Measurements from ENCODE around the gene PFN4.

Gene PFN4

DNA sequence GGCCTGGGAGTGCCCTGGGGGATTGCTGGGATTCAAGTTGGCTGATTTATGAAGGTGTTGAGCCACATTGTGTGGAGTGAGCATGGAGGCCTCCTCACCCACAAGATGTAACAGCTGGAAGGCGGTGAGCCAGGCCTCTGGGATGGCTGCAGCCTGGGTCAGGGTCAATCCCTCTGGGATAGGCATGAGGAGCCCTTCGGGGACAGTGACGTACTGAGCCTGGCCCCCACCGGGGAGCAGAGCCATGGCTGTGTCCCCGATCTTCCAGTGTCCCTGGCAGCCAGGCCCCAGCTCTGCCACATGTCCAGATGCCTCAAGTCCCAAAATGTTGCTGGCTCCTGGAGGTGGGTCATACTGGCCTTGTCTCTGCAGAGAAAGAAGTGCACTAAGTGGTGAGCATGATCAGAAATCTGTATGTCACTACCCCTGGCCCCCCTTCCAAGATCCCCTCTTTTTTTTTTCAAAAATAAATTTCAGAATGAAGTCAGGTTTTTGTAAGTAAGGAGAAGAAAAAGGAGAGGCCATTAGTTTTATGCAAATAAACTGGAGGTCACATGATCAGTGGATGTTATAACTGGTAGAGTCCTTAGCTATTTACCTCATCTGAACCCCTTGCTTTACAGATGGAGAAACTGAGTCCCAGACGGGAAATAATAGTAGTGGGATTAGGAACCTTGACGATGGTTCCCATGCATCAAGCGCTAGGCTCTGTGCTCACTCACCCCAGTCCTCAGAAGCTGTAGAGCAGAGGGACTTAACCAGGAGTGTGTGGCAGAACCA is 40.2 kb downstream of the PFN4 start:
- DNase-seq (ENCODE audit: low read depth) = no peak
- H3K4me3 ChIP-seq (ENCODE audit: control insufficient read depth, low read depth, low read length) = peak overlapping the region; percentile 94
- TF ChIP-seq, protein P1, sequence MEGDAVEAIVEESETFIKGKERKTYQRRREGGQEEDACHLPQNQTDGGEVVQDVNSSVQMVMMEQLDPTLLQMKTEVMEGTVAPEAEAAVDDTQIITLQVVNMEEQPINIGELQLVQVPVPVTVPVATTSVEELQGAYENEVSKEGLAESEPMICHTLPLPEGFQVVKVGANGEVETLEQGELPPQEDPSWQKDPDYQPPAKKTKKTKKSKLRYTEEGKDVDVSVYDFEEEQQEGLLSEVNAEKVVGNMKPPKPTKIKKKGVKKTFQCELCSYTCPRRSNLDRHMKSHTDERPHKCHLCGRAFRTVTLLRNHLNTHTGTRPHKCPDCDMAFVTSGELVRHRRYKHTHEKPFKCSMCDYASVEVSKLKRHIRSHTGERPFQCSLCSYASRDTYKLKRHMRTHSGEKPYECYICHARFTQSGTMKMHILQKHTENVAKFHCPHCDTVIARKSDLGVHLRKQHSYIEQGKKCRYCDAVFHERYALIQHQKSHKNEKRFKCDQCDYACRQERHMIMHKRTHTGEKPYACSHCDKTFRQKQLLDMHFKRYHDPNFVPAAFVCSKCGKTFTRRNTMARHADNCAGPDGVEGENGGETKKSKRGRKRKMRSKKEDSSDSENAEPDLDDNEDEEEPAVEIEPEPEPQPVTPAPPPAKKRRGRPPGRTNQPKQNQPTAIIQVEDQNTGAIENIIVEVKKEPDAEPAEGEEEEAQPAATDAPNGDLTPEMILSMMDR (IDR thresholded peaks at IDR 0.05; ENCODE audit: control insufficient read depth, insufficient read depth, low read depth, low read length, missing control alignments) = no peak

DNA sequence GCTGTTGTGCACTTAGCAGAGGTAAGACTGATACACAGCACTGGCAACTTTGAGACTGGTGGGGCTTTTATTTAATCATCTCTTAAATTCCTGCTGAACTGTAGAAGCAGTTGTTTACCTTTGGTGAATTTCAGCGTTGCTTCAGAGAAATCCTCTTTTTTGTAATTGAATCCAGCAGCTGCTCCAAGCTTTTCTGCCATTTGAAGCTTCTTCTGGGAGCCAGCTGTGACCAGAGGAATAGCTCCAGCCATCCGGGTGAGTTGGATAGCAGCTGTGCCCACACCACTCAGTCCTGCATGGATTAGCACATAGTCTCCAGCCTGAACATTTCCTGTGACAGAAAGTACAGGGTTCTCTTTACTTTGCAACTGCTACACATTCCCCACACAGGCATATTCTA is 42.4 kb downstream of the PFN4 start:
- TF ChIP-seq, protein P1 (IDR thresholded peaks at IDR 0.05; ENCODE audit: control insufficient read depth, insufficient read depth, low read depth, low read length, missing control alignments) = no peak
- no peak overlapping the region for H3K4me3 ChIP-seq (ENCODE audit: control insufficient read depth, low read depth, low read length)
- DNase-seq (ENCODE audit: low read depth) = no peak

DNA sequence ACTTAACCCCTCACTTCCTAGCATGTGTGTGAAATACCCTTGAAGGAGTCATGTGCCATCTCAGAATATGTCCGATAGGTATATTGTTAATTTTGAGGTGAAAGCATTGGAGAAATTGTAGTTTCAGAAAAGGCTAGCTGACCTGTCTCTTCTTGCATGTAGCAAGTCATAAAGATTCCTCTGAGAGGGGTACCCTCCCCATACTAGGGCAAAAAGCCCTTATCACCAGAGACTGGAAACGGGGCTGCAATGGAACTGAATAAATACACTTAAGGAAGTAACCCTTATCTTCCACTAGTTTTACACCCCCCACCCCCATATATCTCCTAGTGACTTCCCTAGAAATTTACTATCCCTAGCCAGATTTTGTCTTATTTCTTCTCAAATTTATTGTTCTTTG is 45.3 kb downstream of the PFN4 start:
- DNase-seq (ENCODE audit: low read depth) = no peak
- TF ChIP-seq, protein P1 (IDR thresholded peaks at IDR 0.05; ENCODE audit: control insufficient read depth, insufficient read depth, low read depth, low read length, missing control alignments) = no peak
- H3K4me3 ChIP-seq (ENCODE audit: control insufficient read depth, low read depth, low read length) = no peak overlapping the region

DNA sequence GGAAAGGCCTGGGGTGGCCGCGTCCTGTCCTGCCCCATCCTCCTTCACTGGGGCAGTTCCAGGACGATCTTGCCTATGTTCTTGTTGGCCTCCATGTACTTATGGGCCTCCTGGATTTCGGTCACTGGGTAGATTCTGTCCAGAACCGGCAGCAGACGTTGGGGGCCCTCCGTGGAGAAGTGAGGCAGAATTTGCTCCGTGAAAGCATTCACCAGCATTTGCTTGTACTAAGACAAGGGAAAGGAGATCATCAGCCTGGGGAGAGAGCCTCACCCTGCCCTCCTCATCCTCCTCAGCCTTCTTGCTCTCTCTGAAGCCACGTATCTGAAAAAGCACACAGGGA is 45.6 kb downstream of the PFN4 start:
- TF ChIP-seq, protein P1 (IDR thresholded peaks at IDR 0.05; ENCODE audit: control insufficient read depth, insufficient read depth, low read depth, low read length, missing control alignments) = no peak
- H3K4me3 ChIP-seq (ENCODE audit: control insufficient read depth, low read depth, low read length) = peak overlapping the region; percentile 65
- no peak for DNase-seq (ENCODE audit: low read depth)

DNA sequence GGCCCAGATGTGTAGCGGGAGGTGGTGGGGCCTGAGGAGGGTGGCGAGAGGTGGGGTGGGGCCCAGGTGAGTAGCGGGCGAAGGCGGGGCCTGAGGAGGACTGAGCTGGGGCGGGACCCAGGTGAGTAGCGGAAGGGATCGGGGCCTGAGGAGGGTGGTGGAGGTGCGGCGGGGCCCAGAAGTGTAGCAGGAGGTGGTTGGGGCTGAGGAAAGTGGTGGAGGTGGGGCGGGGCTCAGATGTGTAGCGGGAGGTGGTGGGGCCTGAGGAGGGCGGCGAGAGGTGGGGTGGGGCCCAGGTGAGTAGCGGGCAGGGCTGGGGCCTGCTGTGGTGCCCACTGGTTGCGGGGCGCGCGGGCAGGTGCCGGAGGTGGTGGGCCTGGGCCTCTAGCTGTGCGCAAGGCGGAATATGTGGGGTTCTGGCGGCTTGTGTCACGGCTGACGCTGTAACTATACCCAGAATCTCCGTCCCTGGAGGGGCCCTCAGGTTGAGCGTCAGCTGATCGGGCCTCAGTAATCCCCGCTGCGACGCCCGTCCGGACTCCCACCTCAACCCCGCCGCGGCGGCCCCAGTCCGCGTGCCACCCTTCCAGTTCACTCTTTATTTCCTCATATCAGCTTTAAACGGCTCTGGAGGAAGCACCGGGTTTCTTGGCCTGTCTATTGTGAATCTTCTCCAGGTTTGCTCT is 46.1 kb downstream of the PFN4 start:
- no peak for DNase-seq (ENCODE audit: low read depth)
- peak overlapping the region; percentile 65 for H3K4me3 ChIP-seq (ENCODE audit: control insufficient read depth, low read depth, low read length)

DNA sequence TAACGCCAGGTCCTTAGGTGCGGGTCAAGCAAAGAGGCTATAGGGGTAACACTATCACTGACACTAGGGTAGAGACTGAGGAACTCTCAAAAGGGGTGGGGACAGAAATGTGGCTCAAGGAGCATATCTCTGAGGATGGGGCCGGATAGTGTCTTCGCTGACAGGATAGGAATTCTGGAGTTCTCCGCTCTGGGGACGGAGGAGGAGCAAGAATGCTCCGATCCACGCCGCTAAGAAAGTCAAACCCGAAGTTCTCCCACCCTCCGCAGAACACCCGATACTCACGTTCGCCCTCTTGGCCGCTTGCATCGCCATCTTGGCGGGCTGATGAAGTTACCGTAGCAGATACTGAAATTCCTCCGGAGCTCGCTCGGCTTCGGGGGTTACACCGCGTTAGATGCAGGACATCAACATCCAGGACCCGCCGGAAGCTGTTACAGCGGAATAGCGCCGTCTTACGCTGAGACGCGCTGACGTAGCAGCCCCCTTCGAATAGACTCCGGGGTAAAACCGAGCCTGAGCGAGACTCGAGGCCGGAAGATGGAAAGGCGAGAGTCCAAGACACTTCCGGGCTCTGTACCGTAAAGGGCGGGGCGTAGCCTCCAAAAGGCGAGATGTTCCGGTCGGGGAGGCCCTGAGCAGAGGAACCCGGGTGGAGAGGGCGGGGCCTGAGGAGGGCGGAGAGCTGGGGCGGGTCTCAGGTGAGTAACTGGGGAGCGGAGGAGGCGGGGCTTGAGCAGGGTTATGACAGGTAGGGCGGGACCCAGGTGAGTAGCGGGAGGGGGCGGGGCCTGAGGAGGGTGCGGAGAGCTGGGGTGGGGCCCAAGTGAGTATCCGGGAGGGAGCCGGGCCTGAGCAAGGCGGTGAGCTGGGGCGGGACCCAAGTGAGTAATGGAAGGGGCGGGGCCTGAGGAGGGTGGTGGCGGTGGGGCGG is 47.0 kb downstream of the PFN4 start, which contains the start of gene SF3B6:
Gene SF3B6 (minus strand): TSS at position 412 of the 934 bp plus-strand sequence. CDS start 97 bp downstream, at position 315.
- peak; percentile 93 for DNase-seq (ENCODE audit: low read depth)
- TF ChIP-seq, protein P1 (IDR thresholded peaks at IDR 0.05; ENCODE audit: control insufficient read depth, insufficient read depth, low read depth, low read length, missing control alignments) = peak; percentile 6
- peak within 1 kb of the TSS; percentile 65 for H3K4me3 ChIP-seq (ENCODE audit: control insufficient read depth, low read depth, low read length)

More for the DNA sequence above, 46.1 kb downstream of the PFN4 start:
- TF ChIP-seq, protein P1 (IDR thresholded peaks at IDR 0.05; ENCODE audit: control insufficient read depth, insufficient read depth, low read depth, low read length, missing control alignments) = no peak

Data from AG09309 (cell line).